ENCODE results near the gene TXNDC16.

DNA sequence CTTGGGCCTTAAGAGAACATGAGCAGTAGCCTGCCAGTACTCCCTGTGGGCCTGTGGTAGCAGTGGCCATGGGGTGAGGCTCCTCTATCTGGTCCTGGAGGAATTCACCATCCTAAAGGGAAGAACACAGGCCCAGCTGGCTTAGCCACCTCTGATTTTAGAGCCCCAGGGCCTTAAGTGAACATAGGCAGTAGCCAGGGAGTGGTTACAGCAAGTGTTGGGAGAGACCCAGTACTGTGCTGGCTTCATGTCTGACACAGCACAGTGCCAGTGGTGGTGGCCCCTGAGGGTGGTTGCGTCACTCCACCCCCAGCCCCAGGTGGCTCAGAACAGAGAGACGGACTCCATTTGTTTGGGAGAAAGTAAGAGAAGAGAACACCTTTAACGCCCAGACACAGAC lies 105.1 kb downstream of the TXNDC16 start:
- TF ChIP-seq, protein P1, sequence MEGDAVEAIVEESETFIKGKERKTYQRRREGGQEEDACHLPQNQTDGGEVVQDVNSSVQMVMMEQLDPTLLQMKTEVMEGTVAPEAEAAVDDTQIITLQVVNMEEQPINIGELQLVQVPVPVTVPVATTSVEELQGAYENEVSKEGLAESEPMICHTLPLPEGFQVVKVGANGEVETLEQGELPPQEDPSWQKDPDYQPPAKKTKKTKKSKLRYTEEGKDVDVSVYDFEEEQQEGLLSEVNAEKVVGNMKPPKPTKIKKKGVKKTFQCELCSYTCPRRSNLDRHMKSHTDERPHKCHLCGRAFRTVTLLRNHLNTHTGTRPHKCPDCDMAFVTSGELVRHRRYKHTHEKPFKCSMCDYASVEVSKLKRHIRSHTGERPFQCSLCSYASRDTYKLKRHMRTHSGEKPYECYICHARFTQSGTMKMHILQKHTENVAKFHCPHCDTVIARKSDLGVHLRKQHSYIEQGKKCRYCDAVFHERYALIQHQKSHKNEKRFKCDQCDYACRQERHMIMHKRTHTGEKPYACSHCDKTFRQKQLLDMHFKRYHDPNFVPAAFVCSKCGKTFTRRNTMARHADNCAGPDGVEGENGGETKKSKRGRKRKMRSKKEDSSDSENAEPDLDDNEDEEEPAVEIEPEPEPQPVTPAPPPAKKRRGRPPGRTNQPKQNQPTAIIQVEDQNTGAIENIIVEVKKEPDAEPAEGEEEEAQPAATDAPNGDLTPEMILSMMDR (IDR thresholded peaks at IDR 0.05; ENCODE audit: low read depth, low read length) = no peak
- TF ChIP-seq POLR2A (IDR thresholded peaks at IDR 0.05; ENCODE audit: extremely low read depth, insufficient read length) = no peak
- TF ChIP-seq MYC (IDR thresholded peaks at IDR 0.05; ENCODE audit: low read depth, low read length) = no peak
- TF ChIP-seq, protein P2, sequence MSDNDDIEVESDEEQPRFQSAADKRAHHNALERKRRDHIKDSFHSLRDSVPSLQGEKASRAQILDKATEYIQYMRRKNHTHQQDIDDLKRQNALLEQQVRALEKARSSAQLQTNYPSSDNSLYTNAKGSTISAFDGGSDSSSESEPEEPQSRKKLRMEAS (IDR thresholded peaks at IDR 0.05; ENCODE audit: low read depth, low read length) = no peak
